Activated T-helper 1 cell treated with Interleukin-2 at 50 U/mL for 16 hours (primary cell): ENCODE data around the gene IGSF3.
A peak's percentile ranks its signal among the peaks of the same experiment; 100 is the strongest.

ENCODE experiments used
- DNase-seq: peaks from one replicate; pipeline ENCODE4 v3.0.0-alpha.2; 2020; ENCODE audit warnings: low read depth

The IGSF3 gene

GRCh38 chr1:116556289-116557006 is 111.1 kb downstream of the IGSF3 start:
- peak; percentile 52 for DNase-seq

DNA sequence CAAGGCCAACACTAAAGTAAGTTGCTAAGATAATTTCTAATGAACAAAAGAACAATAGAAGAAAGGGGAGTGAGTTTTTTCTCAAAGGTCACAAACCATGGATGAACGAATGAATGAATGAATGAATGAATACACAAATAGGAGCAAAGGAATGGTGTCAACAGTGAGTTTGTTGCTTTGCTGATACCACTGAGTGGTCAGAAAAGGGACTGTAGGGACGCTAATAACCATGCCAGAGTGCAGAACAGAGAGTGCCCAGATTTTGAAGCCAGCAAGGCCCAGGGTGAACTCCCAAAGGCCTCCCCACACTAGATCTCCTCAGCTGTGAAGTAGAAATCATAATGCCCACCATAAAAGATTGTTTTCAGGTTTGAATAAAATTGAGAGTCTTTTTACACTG is 112.6 kb downstream of the IGSF3 start:
- no peak for DNase-seq

DNA sequence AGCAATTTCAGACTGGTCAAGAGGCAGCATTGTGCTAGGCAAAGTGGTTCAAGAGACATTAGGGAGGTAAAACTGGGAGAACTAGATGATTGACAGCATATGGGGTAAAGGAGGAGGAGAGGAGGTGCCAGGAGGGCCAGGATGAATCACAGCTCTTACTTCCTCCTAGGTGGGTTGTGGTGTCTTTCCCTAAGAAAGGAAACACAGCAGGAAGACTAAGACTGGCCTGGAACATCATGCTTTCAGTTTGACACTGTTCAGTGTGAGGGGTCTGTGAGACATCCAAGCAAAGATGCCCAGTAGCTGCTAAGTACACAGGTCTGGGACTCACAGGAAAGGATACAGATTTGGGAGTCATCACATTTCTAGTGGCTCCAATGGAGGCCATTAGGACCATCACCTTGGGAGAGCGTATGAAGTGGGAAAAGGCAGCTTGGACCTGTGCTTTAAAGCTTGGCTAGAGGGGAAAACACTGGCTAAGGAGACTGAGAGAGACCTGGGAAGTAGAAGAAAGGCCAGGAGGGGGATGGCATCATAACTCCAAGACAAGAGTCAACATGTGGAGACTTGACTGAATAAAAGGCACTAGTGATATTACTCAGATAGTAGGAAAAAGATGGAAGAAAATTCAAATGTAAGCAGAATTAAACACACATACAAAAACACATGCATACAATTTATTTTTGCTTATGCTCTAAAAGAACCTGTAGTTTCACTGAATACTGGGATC is 114.0 kb downstream of the IGSF3 start:
- DNase-seq: no peak

DNA sequence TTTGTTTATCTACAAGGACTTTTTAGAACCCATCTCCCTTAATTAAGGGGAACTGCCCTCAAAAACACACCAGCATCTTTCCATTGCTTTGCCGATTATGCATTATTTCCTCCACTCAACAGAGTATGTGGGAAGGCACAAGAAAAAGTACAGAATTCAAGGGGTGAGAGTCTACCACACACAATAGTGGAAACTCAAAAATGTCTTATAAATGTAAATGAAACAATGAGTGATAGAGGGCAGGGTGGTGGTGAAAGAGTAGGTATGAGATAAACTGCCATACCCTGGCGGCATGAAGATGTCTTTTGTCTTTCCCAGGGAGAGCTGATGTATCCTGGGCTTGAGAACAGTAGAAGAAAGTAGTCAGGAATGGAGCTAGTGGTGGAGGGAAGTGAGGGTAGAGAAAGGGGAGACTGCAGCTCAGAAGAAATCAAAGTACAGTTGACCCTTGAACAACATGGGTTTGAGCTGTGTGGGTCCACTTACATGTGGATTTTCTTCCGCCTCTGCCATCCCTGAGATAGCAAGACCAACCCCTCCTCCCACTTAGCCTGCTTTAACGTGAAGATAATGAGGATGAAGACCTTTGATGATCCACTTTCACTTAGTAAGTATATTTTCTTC is 121.1 kb downstream of the IGSF3 start:
- no peak for DNase-seq

DNA sequence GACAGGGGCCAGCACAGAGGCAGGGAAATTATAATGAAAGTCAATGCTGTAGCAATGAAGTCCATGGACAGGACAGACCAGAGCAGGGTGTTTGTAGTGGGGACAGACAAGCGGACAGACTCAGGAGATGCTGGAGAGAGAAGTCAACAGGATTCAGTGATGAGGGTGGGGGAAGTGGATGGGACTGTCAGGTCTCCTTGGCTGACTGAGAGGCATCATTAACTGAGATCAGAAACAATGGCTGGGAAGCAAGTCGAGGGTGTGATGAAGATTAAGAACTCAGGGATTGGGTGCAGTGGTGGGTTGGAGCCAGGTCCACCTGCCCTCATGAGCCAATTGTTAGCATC is 122.2 kb downstream of the IGSF3 start:
- no peak for DNase-seq

- DNase-seq: no peak
Observed at GRCh38 chr1:116544588-116545358, 122.8 kb downstream of the IGSF3 start.

- no peak for DNase-seq
Observed at GRCh38 chr1:116540088-116540487, 127.4 kb downstream of the IGSF3 start.

GRCh38 chr1:116538544-116538943 is 129.0 kb downstream of the IGSF3 start:
- DNase-seq: no peak

DNA sequence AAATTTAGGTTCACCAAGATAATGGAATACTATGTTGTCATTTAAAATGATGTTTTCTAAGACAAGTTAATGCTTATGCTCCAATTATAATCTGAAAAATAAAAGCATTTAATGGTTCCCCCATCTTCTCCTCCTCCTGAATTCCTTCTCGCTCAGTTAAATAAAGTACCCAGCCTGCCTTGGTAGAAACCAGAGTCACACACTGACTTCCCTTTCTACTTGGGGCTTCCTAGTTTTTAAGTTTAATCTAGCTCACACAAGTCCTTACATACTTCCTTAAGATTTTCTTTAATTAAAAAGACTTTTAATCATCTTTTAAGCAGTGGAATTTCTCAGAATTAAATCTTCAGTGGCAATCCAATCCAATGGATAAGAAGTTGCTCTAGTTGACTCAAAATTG is 129.6 kb downstream of the IGSF3 start:
- no peak for DNase-seq

- no peak for DNase-seq
Observed at GRCh38 chr1:116537040-116537831, 130.3 kb downstream of the IGSF3 start.

DNA sequence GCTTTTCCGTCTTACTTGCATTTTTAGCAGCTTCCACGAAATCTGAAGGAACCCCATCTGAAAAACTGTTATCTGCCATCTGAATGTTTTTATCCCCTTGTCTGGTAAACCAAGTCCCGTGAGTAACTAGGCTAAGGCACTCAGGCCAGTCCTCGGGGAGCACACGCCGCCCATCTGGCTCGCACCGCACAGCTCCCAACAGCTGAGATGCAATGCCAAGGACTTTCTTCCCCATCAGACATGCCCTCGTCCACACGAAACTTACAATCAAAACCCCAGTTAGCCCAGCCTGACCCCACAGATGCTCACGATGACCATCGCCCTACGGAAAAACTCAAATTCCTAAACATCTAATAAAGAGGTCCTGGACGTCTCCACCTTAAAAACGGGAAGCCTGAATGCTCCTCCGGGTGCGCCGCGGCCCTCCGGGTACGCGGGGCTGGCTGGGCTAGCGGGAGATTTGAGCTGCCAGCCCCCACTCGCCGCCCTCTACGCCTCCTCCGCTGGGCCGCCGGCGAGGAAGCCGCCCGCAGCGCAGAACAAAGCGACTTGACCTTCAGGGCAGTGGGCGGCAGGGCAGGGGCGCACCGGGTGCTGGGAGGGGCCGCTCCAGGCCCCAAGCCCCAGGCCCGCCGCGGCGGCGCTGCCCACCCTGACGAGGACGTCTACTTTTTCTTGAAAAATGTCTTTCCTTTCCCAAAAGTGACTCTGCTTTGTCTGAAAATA is 133.4 kb downstream of the IGSF3 start:
- no peak for DNase-seq

DNA sequence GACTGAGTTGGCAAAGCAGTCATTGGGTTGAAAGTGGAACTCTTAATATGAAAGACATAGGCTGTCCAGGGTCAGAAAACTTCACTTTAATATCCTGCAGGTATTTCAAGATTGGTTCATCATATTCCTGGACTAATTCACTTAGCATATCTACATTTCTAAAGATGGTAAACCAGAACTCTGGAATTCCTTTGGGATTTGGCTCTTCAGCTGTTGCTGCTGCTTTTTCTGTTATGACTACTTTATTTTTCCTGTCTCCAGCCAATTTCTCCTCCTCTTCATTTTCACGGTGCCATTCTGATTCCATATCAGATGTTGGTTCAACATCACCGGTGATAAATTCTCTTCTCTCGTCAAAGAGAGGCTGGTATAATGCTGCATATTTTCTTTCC is 134.1 kb downstream of the IGSF3 start:
- DNase-seq: no peak

DNA sequence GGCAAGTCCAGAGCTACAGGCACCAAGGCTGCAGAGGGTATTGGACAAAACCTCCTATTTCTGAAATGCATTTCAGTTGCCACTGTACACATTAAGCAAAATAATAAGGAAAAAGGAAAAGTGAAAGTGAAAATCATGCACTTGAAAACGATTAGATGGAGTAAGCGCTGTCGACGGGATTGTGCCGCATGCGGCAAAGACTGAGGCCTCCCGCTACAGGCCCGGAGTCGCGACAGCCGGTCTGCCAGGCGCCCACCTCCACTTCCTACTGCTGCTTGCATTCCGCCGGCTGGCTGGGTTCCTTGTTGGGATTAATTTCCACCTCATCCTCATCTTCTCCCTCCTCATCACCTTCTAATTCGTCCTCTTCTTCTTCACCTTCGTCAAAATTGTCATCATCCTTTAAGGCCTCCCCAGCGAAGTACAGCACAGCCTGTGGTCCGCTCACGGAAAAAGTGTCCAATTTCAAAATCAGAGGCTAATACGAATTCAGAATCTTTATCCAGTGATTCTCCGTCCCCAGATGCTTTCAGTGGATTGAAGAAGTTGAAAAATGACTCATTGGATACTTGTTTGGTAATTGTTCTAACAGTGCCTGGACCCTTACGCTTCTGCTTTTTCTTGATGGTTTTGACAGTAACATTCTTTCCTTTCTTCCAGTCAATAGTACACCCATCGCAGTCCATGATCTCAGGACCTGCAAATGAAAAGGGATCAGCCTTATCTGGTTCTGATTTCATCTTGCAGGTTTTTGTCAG is 134.7 kb downstream of the IGSF3 start:
- DNase-seq: no peak

DNA sequence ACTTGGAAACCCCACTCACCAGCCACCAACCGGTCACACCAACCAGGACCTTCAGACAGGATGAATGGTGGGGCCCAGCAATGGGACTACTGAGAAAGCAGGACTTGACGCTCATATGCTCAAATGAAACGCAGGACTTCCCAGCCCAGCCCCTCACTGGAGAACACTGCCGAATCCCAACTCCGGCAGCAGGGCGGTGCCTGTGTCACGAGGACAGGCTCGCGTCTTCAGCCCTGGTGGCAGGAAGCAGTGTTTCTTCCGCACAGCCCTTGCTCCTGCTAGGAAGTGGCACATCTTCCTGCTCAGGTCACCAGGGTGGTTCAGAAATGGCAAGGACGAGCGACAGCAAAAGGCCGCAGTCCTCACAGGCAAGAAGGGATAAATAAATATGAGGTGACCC is 135.6 kb downstream of the IGSF3 start:
- no peak for DNase-seq

DNA sequence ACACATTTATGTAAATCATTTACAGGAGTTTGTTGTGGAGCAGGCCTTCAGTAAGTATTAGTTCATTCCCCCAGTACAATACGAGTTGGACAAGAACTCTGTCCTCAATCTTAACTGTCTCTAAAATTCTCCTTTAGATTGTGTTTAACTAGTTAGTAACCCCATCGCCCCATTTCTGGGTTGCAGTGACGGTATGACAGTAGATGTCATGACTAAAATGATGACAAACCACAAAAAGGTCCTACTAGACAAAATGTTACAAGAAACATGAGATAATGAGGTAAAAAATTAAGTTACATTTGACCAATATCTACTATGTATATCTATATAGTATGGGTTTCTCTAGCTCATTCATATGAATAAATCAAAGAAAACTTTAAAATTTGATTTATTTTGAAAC is 137.9 kb downstream of the IGSF3 start:
- DNase-seq: no peak

DNA sequence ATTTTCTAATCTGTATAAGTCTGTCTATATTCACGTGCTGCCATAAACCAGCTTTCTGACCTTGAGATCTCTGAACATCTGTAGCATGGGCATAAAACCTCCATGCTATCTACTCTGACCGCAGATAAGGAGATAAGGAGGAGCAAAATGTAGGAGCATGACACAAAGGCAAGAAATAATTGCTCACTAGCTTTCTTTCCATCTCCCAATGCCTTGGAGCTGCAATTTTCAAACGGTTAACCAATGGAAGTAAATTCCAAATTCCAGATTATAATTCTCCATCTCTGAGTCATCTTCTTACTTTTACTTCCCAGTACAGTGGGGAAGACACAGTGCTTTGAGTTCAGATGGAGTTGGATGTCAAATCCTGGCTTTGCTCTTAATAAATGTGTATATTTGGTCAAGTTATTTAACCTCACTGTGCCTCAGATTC is 138.3 kb downstream of the IGSF3 start:
- DNase-seq: no peak

DNA sequence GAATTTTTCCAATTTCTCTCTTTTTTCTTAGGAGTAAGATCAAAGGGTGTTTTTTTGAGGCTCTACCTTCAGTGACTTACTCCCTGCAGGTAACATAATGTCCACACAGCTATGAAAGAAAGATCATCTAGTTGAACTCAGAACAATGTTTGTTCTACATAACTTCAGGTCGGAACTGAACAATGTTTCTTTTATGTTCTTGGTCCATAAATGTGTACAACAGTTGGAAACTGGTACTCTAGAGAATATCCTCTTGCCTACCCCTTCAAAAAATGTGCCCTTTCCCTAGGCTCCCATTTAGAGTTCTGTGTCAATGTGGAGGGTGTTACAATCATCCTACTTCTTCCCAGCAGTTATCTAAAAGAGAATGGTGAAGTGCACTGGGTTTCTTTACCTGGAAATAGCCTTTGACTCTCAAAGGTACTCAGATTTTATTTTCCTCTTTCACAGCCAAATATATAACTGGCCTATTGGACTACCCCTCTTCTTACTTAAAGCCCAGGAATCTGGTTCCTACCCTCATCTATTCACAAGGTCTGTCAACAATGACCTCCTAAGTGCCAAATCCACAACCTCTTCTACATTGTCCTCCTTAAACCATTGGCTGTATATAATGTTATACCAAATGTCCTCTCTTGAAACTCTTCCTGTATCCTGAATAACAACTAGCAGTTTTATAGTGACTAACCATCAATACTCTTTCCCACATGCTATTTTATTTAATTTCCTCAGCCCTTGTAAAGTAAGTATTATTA is 139.0 kb downstream of the IGSF3 start:
- no peak for DNase-seq

DNA sequence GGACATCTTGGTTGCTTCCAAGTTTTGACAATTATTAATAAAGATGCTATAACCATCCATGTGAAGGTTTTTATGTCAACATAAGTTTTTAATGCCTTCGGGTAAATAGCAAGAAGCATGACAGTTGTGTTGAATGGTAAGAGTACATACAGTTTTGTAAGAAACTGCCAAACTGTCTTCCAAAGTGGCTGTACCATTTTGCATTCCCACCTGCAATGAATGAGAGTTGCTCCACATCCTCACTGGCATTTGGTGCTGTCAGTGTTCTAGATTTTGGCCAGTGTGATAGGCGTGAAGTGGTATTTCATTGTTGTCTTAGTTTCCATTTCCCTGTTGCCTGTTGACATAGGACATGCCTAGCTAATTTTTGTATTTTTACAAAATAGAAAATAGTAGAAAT is 142.1 kb downstream of the IGSF3 start:
- DNase-seq: no peak
